Right kidney (tissue), 1 donor: ENCODE results near the gene MATN1.

Experiments
- DNase-seq: peaks from one replicate; pipeline ENCODE4 v3.0.0-alpha.2; 2016

Gene MATN1

DNA sequence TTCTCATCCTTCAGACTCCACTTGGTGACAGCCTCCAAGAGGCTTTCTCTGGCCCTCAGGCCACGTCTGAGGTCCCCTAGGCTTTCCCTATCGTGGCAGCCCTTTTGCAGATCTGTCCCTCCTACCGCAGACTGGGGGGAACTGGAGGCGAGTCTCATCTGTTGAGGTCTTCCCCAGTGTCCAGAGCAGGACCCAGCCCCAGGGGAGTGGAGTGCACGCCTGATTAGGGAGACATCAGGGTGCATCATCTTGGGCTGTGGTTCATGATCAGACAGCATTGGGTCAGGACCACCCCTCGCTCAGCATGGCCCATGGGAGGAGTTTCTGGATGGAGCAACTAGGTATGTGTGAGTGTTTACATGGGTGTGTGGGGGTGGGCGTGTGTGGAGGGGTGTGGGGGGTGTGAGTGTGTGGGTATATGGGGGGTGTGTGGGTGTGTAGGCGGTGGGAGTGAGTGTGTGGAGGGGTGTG is 8.5 kb upstream of the MATN1 start:
- DNase-seq, result no peak

DNA sequence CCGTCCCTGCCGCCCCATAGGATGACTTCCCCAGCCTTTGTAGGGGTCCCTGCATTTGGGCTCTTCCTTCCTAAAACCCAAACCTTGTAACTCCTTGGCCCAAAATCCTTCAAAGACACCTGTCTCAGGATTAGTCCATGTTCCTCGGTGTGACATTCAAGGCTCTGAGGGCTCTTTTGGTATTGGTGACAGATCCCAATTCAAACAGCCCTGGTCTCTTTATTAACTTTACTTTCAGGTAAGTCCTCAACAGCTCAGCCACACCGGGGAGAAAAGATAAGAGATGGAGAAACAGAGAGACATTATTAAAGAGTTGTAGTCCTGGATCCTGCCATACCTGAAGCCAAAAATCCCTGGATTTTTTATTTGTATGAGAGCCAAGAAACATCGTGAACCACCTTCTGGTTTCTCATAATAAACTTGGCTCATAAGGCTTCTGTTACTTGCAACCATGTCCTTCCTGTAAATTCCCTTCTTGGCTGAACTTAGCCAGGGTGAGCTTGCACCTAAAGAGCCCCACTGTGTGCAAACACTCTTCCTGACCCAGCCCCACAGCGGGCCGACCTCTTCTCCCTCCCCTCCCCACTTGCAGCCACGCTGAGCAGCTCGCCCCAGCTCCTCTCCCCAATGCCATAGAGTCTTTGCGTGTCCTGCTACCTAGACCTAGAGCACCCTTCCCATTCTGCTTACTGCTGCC is 7.9 kb upstream of the MATN1 start:
- no peak for DNase-seq

DNA sequence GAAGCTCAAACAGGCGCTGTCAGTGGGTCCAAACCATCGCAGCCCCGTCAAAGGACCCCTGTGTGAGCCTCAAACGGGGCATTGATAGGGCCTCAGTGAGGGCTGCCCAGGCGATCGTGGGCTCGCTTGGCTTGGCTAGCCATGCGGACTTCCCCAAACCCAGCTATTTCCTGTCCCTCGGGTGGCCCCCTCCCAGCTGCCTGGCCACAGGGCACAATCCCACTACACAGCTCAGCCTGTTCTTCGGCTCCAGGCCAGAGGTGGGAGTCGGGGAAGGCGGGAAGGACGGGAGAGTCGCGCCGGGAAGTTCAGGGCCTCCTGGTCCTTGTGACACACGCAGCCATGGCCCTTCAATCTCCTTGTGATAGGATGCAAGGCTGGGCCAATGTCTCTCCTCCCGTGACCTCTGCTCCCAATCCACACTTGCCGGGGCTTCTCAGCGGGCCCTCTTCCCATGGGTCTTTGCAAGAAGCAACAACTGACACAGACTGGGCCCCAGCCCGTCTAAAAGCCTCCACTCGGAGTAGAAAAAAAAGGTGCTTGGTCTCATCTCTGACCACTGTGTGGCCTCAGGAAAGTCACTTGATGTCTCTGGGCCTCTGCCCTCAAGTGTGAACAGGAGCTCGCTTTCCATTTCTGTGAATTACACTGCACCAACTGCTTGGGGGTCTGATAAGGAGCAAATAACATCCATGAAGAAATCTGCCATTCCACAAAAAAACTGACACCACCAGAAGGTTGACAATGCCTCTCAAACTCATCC is 7.1 kb upstream of the MATN1 start:
- DNase-seq, result peak; percentile 44

DNA sequence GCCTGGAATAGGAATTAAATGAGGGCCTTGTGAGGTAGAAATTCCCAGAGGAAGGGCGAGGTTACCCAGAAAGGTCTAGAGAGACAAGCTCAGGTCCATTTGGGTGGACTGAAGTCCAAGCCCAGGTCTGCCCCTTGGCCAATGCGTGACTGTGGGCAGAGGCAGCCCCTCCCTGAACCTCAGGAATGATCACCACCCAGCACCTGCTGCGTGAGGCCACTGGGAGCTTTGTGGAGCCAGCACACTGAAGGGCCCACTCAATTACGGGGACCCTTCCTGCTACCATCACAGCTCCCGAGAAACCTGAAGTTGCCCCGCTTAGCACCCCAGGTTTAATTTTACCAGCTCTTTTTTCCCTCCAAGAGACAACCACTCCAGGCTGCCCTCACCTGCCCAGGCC is 6.5 kb upstream of the MATN1 start:
- DNase-seq, result no peak

DNA sequence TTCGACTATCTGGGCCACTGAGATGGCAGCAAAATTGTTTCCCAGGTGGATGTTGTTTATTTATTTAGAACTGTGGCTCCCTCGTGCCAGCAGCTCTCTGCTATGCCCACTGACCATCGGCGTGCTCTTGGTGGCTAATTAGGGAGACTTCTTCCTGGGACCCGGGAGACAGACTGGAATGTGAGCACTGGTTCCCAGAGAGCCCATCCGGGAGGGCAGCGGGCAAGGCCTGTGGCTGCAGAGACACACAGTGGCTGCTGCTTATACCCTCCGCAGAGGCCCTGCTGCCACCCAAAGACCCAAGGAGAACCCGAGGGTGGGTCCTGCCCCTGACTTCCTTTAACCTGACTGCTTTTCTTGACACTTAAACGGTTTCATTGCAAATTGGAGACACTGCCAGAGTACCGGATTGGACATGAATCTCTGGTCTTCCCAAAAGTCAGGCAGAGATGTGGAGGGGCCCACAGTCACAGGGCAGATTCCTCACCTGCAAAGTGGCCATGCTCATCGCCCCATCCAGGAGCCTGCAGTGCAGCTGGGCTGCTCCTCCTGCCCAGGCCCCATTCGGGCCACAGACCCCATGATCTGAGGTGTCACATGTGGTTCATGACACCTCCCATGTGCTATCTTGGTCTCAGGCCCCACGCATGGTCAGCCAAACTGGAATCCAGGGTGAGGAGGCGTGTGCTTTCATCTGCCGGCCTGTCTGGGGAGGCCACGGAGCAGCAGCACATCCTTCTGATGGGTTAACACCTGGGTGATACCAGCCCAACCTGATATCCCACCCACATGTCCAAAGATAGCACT is 5.7 kb upstream of the MATN1 start:
- no peak for DNase-seq

DNA sequence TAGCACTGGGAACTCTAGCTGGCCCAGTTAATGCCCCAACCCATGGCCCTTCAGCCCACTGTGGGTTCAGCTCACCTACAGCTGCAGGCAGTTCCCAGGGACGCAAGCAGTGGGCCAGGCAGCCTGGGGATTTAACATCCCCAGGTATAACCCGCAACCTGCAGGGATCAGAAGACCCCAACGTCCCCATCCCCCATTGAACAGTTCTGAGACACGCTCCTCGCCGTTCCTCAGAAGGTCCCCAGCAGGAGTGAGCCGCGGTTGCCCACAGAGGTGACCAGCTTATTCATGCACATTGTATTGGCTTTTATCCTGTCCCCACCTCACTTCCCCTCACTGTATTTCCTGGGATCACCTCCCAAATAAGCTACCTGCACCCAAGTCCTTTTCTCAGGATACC is 5.0 kb upstream of the MATN1 start:
- no peak for DNase-seq

DNA sequence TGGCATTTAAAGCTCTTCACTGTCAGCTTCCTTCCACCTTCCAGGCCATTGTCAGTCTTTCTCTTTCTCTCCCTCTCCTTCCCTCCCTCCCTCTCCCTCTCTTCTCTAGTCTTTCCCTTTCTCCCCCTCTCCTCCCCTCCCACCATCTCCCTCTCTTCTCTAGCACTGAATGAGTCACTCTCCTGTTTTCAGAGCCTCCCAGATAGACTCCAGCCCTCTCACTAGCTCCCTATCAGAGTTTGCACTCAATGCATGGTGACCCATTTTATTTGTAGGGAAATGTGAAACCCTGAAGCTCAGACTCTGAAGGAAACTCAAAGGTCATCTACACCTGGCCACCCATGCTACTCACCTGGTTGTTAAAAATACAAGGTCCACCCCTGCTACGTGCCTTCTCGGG is 4.4 kb upstream of the MATN1 start:
- DNase-seq, result no peak

DNA sequence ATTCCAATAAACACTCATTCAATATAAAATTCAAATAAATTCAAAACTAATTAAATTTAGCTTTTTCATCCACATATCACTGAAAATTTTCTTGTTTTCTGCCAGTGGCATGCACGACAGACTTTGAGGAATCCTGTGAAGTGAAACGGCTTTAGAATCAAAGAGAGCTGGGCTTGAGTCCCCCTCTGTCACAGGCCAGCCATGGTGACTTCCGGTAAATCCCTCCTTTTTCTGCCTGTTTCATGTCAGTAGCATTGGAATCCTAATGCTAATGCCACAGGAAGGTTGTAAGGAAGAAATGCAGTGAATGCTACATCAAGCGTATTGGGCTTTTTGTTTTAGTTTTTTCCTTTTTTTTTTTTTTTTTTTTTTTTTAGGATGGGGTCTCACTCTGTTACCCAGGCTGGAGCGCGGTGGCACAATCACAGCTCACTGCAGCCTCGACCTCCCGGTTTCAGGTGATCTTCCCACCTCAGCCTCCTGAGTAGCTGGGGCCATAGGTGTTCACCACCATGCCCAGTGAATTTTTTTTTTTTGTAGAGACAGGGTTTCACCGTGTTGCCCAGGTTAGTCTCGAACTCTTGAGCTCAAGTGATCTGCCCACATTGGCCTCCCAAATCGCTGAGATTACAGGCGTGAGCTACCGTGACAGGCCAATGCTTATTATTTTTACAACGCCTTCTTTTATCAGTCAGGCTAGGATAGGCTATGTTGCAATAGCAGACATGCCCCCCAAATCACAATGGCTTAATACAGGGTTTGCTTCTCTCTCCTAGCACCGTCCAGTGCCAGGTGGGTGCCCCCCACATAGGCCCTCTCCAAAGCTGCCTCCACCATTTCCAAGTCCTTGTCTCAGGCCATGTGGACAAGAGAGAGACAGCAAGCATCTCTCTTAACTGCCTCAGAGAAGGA is 3.6 kb upstream of the MATN1 start:
- no peak for DNase-seq

DNA sequence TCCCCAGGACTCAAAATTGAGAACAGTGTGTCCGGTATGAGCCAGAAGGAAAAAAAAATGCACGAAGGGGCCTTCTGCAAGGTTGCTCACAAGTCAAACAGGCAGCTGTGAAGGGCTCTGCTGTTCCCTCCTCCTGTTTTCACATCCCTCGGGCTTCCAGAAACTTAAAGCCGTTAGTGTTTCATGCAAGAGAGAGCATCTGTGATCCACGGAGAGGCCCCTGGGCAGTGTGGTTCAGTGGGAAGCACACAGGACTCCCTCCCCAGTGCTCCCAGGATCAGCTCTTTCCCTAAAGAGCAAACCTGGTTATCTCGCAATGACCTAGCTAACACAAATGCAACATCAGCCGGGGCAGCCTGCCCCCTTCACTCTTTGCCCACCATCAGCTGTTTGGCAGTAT is 2.9 kb upstream of the MATN1 start:
- no peak for DNase-seq

DNA sequence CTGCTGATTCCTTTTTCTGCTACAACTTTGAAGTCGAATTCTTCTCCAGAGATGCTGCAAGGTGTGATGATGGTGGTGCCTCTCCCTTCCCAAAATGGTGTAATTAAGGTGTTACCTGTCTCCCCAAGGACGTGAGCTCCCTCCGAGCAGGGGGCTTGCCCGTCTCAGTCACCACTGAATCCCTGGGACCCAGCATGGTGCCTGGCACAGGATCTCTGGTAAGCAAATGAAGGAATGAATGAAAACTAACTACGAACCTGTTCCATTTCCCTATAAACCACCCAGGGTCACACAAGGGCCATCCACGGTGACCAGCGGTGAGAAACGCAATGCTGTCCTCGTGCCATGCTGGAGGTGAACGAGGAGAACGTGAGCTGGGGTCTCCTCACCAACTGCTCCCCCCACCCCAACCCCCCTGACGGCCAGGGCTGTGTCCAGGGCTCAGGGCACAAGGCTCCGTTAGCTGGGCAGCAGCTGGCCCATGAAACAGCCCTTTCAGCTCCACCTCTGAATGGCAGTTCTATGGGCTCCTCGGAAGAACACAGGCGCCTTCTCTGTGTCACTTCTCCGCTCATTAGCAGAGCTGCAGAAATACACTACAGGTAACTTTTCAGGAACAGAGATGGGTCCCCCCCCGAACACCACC is 2.2 kb upstream of the MATN1 start:
- DNase-seq, result no peak

DNA sequence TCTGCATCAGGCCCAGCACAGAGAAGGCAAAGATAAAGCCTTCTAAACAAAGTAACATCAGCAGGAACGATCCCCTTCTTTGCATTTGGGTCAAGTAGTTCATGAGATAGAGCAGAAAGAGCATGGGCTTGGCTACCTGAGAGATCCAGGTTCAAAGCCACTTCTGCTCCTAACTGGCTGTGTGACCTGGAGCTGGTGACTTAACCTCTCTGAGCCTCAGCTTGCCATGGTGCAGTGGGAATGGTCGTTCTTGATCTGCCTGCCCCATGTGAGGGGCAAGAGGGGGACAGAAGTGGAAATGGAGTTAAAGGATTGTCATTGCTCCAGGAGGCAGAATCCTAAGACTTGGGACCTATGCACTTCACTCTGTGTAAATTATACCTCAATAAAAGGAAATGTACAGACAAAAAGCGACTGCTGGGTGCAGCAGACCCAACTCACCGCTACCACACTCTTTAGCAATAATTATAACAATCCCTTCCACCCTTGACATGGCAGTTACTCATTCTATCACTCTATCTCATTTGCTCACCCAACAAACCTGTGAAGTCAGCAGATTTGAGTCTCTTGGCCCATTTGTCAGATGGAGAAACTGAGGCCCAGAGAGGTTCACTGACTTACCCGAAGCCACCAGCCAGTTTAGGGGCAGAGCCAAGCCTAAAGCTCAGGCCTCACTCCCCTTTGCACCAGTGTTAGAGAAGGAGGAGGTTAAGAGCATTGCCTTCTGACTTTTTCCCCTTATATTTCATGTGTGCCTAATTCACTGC is 1.5 kb upstream of the MATN1 start:
- DNase-seq, result no peak

DNA sequence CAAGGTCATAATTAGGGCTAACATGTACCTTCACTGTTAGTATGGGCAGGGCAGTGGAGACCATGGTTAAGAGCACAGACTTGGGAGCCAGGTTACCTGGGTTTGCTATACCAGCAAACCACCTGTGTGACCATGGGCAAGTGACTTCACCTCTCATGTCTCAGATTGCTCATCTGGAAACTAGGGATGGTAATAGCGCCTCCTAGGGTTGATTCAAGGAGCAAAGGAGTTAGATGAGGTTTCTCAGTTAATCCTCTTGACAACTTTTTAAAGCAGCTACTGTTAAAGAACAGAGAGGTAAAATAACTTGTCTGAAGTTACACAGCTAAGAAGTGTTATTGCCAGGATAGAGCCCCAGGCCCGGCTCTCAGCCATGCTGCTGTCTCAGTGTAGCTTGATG is 790 bp upstream of the MATN1 start:
- DNase-seq, result no peak

DNA sequence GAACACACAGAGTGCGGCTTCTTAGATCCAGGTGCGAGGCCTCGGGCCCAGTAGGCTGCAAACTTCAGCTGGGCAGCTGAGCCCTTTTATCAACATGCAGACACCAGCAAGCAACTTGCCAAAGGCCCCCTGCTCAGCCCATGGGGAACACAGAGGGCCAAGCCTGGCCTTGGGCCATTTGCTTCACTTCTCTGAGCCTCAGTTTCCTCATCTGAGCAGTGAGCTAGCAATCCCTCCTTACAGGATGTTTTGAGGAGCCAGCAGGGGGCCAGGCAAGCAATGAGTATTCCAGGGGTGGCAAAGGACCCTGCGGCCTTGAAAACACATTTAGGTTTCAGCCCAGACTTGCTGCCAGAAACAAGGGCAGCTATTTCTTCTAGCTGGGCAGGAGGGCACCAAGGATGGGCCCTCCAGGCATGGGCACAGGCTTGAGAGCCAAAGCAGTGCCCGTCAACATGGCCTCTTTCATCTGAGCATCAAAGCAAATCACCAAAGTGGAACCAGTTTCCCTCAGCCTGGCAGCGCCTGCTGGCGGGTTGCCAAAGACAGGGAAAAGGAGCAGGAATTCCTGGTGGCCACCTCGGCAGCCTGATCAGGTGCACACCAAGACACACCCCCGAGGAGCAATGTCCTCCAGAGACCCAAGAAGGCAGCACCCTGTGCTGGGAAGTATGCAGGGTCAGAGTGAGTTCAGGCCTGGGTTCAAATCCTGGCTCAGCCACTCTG is 1.4 kb downstream of the MATN1 start:
- DNase-seq, result peak; percentile 49

DNA sequence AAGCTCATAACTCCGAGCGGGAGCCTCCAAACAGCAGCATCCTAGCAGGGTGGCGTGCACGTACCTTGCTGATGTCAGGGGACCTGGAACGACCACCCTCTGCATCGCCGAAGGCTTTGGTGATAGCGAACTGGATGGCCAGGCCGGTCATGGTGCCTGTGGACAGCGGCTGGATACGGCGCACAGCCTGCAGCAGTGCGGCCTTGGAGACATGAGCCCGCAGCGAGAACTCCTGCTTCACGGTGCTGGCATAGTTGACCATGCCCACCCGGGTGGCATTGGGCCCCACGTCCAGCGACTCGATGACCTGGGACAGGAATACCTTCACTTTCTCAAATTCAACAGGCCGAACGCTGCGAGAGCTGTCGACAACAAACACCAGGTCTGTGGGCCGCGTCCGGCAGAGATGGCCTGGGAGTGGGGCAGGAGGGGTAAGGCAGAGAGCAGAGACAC is 2.0 kb downstream of the MATN1 start:
- DNase-seq, result no peak

DNA sequence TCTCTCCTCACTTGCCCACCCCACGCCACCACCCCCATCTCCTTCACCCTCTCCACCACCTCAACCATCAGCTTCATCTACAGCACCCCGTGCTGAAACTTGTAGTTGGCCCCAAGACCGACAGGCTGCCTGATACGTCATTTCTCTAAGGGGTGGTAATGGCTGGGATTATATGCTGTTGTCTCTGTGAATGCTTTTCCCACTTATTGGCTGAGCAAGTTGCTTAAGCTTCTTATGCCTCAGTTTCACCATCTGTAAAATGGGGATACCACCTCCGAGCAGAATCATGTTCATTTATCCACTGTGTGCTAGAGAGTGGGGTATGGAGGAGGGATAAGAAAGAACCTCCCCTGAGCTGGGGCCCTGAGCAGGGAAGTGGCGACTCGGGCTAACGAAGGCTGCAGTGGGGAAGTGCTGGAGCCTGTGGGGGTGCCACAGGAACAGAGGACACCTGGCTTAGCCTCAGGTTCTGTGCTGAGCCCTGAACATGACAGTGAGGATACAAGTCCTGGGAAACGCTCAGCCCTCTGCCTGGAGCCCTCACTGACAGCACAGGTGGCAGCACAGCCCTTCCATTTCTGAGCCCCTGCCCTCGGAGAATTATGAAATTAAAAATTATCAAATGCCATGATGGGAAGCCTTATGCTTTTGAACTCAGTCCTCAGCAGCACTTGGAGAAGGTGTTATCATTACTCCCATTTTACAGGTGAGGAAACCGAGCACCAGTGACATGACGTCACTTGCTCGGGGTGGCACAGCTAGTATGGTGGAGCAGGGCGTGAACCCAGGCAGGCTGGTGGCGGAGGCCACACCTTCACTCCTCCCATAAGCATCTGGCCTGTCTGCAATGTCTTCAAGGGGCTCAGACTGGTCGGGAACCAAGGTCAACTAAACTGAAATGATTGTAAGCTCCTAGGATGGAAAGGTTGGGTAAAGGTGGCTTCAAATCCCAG is 2.8 kb downstream of the MATN1 start:
- no peak for DNase-seq

DNA sequence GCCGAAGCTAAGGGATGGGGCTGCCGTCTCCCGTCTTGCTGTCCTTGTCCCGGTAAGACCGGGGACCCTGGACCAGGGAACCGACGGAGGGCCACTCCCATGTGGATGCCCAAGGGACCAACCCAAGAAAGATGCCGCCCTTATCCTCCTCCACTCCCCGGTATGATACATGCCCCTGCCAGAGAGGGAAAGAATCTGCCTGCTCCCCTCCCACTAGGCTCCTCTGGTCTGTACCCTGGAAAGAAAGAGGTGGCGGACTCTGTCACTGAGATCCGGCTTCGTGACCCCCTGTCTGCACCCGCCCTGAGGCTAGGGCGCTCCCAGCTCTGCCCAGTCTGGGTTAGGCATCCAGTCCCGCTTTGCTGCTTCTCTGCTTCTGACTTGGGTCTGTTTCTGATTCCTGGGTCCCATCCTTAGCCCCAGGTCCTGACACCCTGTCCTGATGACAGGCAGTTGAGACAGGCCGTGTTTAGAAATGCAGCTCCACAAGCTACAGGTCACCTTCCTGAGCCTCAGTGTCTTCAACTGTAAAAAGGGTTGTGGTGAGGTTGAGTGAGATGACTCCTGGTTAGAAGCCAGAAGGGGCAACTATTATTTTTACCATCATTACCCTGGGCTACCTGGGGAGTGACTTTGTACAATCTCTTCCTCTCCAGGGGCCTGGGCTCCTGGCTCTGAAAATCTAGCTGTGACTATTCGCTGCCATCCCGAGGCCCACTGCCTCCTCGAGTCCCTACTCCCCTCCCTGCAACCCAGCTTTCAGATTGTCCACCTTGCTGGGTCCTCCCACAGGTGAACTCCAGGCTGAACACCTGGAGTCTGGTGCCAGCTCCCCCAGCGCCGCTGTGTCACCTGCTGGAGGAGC is 3.7 kb downstream of the MATN1 start:
- DNase-seq, result no peak

DNA sequence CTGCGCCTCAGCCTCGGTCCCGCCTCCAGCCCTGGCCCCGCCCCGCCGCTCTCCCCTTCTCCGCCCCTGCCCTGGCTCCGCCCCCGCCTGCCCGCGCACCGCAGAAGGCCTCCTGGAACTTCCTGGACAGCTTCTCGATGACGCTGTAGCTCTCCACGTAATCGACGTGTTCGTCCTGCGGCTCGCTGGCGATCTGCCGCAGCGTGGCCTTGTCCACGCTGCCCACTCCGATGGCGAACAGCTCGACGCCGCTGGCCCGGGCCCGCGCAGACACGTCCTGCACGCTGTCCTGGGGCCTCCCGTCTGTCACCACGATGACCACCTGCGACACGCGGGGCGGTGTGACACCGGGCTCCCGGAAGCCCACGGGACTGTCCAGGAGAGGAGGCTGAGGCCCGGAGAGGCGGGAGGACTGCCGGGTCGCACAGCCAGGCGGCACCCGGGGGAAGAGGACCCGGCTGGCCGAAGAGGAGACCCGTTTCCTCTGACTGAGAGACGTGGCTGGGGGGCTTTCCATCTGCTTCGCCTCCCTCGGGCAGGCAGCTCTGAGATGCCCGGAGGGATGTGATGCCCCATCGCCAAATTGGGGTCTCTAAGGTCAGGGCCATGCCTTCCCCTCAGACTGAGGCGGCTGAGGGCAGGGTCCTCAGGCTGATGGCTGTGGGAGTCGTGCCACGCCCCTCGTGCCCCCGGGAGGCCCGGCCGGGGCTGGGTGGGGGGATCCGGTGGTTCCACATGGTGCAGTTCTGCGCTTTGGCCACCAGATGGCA is 4.6 kb downstream of the MATN1 start:
- peak; percentile 96 for DNase-seq
